ENCODE results near the gene FEM1A.
"Not testable (repeated sequence)": the region's sequence is repeated elsewhere in the genome, so short reads cannot be mapped to it uniquely, and the experiment has no call there.

The FEM1A gene

GRCh38 chr19:4801085-4801619, 9.6 kb downstream of the FEM1A start:
- H3K36me3 ChIP-seq (ENCODE audit: control insufficient read depth, low read depth, low read length) = peaks cover 4% of the 10 kb centered on the region
- no peaks in the 10 kb centered on the region for H3K9me3 ChIP-seq (ENCODE audit: control insufficient read depth, low read depth, low read length)
- no peak overlapping the region for H3K4me3 ChIP-seq (ENCODE audit: low read length)
- no peak overlapping the region for H3K9ac ChIP-seq (ENCODE audit: low read length)
- H3K27me3 ChIP-seq (ENCODE audit: control insufficient read depth, insufficient read depth, low read length) = no peaks in the 10 kb centered on the region
- no peaks in the 10 kb centered on the region for H3K4me1 ChIP-seq (ENCODE audit: control insufficient read depth, low read depth, low read length)
- H3K27ac ChIP-seq (ENCODE audit: low read length) = no peak overlapping the region

- Histone ChIP-seq H3K27ac (ENCODE audit: low read length) (no peak overlapping the region), H3K36me3 (ENCODE audit: control insufficient read depth, low read depth, low read length) (no peaks in the 10 kb centered on the region), H3K9ac (ENCODE audit: low read length) (no peak overlapping the region), H3K4me1 (ENCODE audit: control insufficient read depth, low read depth, low read length) (no peaks in the 10 kb centered on the region), H3K9me3 (ENCODE audit: control insufficient read depth, low read depth, low read length) (no peaks in the 10 kb centered on the region), H3K27me3 (ENCODE audit: control insufficient read depth, insufficient read depth, low read length) (no peaks in the 10 kb centered on the region), H3K4me3 (ENCODE audit: low read length) (no peak overlapping the region)
Observed at GRCh38 chr19:4802711-4803110, 11.2 kb downstream of the FEM1A start.

- Histone ChIP-seq H3K4me3 (ENCODE audit: low read length) (no peak overlapping the region), H3K27me3 (ENCODE audit: control insufficient read depth, insufficient read depth, low read length) (no peaks in the 10 kb centered on the region), H3K9ac (ENCODE audit: low read length) (no peak overlapping the region)
Observed at GRCh38 chr19:4803736-4804695, 12.5 kb downstream of the FEM1A start.

GRCh38 chr19:4805140-4805539, 13.6 kb downstream of the FEM1A start:
- not testable (repeated sequence) for H3K9me3 ChIP-seq (ENCODE audit: control insufficient read depth, low read depth, low read length)

More at GRCh38 chr19:4803736-4804695, 12.5 kb downstream of the FEM1A start:
- Histone ChIP-seq H3K27ac (ENCODE audit: low read length) (no peak overlapping the region), H3K4me1 (ENCODE audit: control insufficient read depth, low read depth, low read length) (no peaks in the 10 kb centered on the region), H3K36me3 (ENCODE audit: control insufficient read depth, low read depth, low read length) (no peaks in the 10 kb centered on the region), H3K9me3 (ENCODE audit: control insufficient read depth, low read depth, low read length) (no peaks in the 10 kb centered on the region)

GRCh38 chr19:4806384-4806783, 14.8 kb downstream of the FEM1A start:
- Histone ChIP-seq H3K9ac (ENCODE audit: low read length) (no peak overlapping the region), H3K9me3 (ENCODE audit: control insufficient read depth, low read depth, low read length) (no peaks in the 10 kb centered on the region), H3K4me3 (ENCODE audit: low read length) (no peak overlapping the region), H3K4me1 (ENCODE audit: control insufficient read depth, low read depth, low read length) (no peaks in the 10 kb centered on the region), H3K27me3 (ENCODE audit: control insufficient read depth, insufficient read depth, low read length) (no peaks in the 10 kb centered on the region), H3K27ac (ENCODE audit: low read length) (no peak overlapping the region), H3K36me3 (ENCODE audit: control insufficient read depth, low read depth, low read length) (no peaks in the 10 kb centered on the region)

More at GRCh38 chr19:4805140-4805539, 13.6 kb downstream of the FEM1A start:
- H3K4me3 ChIP-seq (ENCODE audit: low read length); H3K27ac ChIP-seq (ENCODE audit: low read length); H3K9ac ChIP-seq (ENCODE audit: low read length); H3K4me1 ChIP-seq (ENCODE audit: control insufficient read depth, low read depth, low read length); H3K36me3 ChIP-seq (ENCODE audit: control insufficient read depth, low read depth, low read length); H3K27me3 ChIP-seq (ENCODE audit: control insufficient read depth, insufficient read depth, low read length): not testable (repeated sequence)

GRCh38 chr19:4807188-4807587, 15.7 kb downstream of the FEM1A start:
- no peaks in the 10 kb centered on the region for H3K4me1 ChIP-seq (ENCODE audit: control insufficient read depth, low read depth, low read length)
- no peak overlapping the region for H3K4me3 ChIP-seq (ENCODE audit: low read length)
- no peaks in the 10 kb centered on the region for H3K9me3 ChIP-seq (ENCODE audit: control insufficient read depth, low read depth, low read length)
- H3K36me3 ChIP-seq (ENCODE audit: control insufficient read depth, low read depth, low read length) = no peaks in the 10 kb centered on the region
- H3K27ac ChIP-seq (ENCODE audit: low read length) = no peak overlapping the region
- no peaks in the 10 kb centered on the region for H3K27me3 ChIP-seq (ENCODE audit: control insufficient read depth, insufficient read depth, low read length)
- no peak overlapping the region for H3K9ac ChIP-seq (ENCODE audit: low read length)

GRCh38 chr19:4811328-4812131, 20.0 kb downstream of the FEM1A start:
- no peak overlapping the region for H3K4me3 ChIP-seq (ENCODE audit: low read length)

GRCh38 chr19:4814625-4815425, 23.3 kb downstream of the FEM1A start:
- H3K9me3 ChIP-seq (ENCODE audit: control insufficient read depth, low read depth, low read length) = no peaks in the 10 kb centered on the region
- no peak overlapping the region for H3K27ac ChIP-seq (ENCODE audit: low read length)
- peaks cover 10% of the 10 kb centered on the region for H3K27me3 ChIP-seq (ENCODE audit: control insufficient read depth, insufficient read depth, low read length)
- no peaks in the 10 kb centered on the region for H3K36me3 ChIP-seq (ENCODE audit: control insufficient read depth, low read depth, low read length)
- no peak overlapping the region for H3K4me3 ChIP-seq (ENCODE audit: low read length)
- H3K9ac ChIP-seq (ENCODE audit: low read length) = no peak overlapping the region
- no peaks in the 10 kb centered on the region for H3K4me1 ChIP-seq (ENCODE audit: control insufficient read depth, low read depth, low read length)

More at GRCh38 chr19:4811328-4812131, 20.0 kb downstream of the FEM1A start:
- Histone ChIP-seq H3K36me3 (ENCODE audit: control insufficient read depth, low read depth, low read length) (no peaks in the 10 kb centered on the region), H3K9ac (ENCODE audit: low read length) (no peak overlapping the region), H3K4me1 (ENCODE audit: control insufficient read depth, low read depth, low read length) (no peaks in the 10 kb centered on the region), H3K27ac (ENCODE audit: low read length) (no peak overlapping the region), H3K27me3 (ENCODE audit: control insufficient read depth, insufficient read depth, low read length) (peaks cover 5% of the 10 kb centered on the region), H3K9me3 (ENCODE audit: control insufficient read depth, low read depth, low read length) (no peaks in the 10 kb centered on the region)

GRCh38 chr19:4815426-4816201, 24.1 kb downstream of the FEM1A start:
- Histone ChIP-seq H3K4me3 (ENCODE audit: low read length) (no peak overlapping the region), H3K27ac (ENCODE audit: low read length) (no peak overlapping the region), H3K36me3 (ENCODE audit: control insufficient read depth, low read depth, low read length) (no peaks in the 10 kb centered on the region)

GRCh38 chr19:4816202-4816949, 24.8 kb downstream of the FEM1A start:
- no peak overlapping the region for H3K9ac ChIP-seq (ENCODE audit: low read length)
- no peaks in the 10 kb centered on the region for H3K4me1 ChIP-seq (ENCODE audit: control insufficient read depth, low read depth, low read length)
- no peaks in the 10 kb centered on the region for H3K9me3 ChIP-seq (ENCODE audit: control insufficient read depth, low read depth, low read length)
- peaks cover 10% of the 10 kb centered on the region for H3K27me3 ChIP-seq (ENCODE audit: control insufficient read depth, insufficient read depth, low read length)
- H3K4me3 ChIP-seq (ENCODE audit: low read length) = no peak overlapping the region
- no peak overlapping the region for H3K27ac ChIP-seq (ENCODE audit: low read length)
- H3K36me3 ChIP-seq (ENCODE audit: control insufficient read depth, low read depth, low read length) = no peaks in the 10 kb centered on the region

More at GRCh38 chr19:4815426-4816201, 24.1 kb downstream of the FEM1A start:
- Histone ChIP-seq H3K4me1 (ENCODE audit: control insufficient read depth, low read depth, low read length) (no peaks in the 10 kb centered on the region), H3K9ac (ENCODE audit: low read length) (no peak overlapping the region), H3K27me3 (ENCODE audit: control insufficient read depth, insufficient read depth, low read length) (peaks cover 10% of the 10 kb centered on the region), H3K9me3 (ENCODE audit: control insufficient read depth, low read depth, low read length) (no peaks in the 10 kb centered on the region)
